ENCODE results near the gene PIH1D1.

The PIH1D1 gene

GRCh38 chr19:49432141-49433073, 19.2 kb downstream of the PIH1D1 start:
- no peak for DNase-seq

GRCh38 chr19:49431330-49431749, 20.3 kb downstream of the PIH1D1 start:
- no peak for DNase-seq

GRCh38 chr19:49430678-49431329, 20.8 kb downstream of the PIH1D1 start:
- no peak for DNase-seq

DNA sequence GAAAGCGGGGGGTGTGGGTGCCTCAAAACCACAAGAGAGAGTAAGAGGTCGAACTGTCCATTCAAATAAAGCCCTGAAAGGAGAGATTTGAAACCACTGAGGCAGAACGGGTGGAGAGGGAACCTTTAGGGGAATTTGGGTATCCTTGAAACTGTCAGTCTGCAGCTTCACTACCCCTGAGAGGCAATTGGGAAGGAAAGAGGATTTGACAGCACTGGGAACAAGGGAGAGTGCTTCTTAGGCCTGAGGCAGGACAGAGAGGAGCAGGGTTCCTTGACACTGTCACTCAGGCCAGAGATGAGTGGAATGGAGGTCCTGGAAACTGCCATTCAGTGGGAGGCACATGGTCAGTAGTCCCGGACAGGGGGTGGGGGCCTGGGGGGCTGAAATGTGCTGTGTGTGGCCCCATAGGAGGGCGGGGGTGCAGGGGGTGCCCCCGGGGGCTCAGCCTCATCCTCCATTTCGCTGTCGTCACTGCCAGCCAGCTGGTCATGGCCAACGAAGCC, 21.4 kb downstream of the PIH1D1 start:
- DNase-seq = no peak

DNA sequence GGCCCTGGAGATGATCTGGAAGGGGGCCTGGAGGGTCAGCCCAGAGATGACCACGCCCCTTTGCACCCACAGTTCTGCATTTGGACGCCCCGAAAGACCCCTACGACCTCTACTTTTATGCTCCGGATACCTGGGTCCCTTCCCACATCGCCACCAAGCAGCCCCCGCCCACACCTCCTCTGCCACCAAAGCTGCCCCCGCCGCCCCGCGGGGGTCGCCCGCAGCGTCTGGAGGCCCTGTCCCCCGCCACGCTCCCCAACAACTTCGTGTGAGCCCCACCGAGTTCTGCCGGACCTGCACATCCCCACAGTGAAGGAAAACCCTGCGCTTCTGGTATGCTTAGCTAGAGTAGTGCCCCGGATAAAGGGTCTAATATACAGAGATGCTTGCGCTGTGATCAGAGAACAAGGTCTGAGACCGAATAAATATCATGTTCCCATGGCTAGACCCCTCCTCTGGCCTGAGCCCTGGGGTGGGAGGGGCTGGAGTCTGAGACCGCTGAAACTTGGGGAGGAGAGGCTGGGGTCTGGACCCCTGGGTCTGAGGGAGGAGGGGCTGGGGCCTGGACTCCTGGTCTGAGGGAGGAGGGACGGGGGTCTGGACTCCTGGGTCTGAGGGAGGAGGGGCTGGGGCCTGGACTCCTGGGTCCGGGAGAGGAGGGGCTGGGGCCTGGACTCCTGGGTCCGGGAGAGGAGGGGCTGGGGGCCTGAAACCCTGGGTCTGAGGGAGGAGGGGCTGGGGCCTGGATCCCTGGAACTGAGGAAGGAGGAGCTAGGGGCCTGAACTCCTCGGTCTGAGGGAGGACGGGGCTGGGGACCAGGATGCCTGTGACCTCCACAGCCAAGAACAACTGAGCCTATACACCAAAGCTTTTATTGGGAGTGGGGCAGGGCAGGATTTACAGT, 22.8 kb downstream of the PIH1D1 start:
- DNase-seq = no peak

DNA sequence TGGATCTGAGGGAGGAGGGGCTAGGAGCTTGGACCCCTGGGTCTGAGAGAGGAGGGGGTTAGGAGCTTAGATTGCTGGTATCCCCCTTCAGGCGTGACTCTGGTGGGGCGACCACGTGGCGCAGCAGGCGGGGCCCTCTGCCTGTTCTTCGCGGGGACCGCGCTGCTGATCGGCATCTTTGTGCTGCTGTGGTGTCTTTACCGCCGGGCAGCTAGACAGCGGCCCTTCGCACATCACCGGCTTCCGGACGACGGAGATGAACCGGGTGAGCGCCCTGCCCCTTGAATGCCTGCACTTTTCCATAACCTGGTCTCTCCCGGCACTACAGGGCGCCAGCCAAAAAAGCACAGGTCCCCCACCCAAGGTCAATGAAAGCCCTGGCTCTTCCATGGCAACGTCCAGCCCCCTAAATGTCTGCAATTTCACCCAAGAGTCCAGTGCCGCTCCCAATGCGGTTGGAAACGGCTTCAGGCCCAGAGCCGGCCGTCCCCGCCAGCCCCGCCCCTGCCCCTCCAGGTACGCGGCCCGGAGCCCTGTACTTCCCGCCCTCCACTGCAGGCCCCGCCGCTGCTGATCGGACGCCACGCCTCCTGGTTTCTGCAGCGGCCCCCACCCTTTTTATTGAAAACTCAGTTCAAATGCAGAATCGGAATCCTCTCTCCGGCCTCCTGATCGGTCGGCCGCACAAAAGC, 23.6 kb downstream of the PIH1D1 start:
- no peak for DNase-seq

GRCh38 chr19:49427339-49427738, 24.3 kb downstream of the PIH1D1 start:
- DNase-seq = no peak

DNA sequence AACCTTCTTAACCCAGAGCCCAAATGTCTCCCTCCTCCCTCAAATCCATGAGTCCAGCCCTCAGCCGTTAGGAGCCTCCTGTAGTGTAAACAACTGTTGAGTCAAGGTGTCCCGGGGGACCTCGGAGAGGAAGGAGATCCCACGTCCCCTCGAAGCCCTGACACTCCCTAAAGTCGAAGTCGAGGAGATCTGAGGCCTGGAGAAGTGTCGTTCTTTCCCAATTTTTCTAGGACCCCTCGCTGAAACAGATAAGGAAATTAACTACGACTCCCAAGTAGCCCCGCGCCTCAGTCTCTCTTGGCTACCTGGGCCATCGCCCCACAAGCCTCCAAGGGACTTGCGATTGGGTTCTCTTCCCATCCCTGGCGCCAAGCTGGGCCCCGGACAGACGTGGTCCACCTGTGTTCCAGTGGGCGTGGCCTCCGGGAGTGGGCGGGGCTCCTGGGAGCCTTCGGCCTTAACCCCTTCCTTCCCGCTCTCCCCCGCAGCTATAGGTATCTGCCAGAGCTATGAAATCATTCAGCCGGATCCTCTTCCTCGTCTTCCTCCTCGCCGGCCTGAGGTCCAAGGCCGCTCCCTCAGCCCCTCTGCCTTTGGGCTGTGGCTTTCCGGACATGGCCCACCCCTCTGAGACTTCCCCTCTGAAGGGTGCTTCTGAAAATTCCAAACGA, 25.6 kb downstream of the PIH1D1 start:
- no peak for DNase-seq

GRCh38 chr19:49425178-49425577, 26.4 kb downstream of the PIH1D1 start, which contains the start of gene GFY:
Gene GFY, plus strand, starts transcription at chr19:49425388. Its CDS starts 1,043 bp downstream, at chr19:49426431.
- no peak for DNase-seq

- DNase-seq = no peak
Measured at GRCh38 chr19:49423985-49424303, 27.7 kb downstream of the PIH1D1 start.

GRCh38 chr19:49423071-49423984, 28.3 kb downstream of the PIH1D1 start, which contains the start of gene PTH2:
Gene PTH2, minus strand, starts transcription at chr19:49423441. Its CDS starts 102 bp downstream, at chr19:49423339.
- no peak for DNase-seq

- DNase-seq = no peak
Measured at GRCh38 chr19:49422407-49423070, 29.1 kb downstream of the PIH1D1 start.

GRCh38 chr19:49421878-49422202, 29.8 kb downstream of the PIH1D1 start:
- DNase-seq = no peak

GRCh38 chr19:49421039-49421877, 30.4 kb downstream of the PIH1D1 start:
- no peak for DNase-seq

DNA sequence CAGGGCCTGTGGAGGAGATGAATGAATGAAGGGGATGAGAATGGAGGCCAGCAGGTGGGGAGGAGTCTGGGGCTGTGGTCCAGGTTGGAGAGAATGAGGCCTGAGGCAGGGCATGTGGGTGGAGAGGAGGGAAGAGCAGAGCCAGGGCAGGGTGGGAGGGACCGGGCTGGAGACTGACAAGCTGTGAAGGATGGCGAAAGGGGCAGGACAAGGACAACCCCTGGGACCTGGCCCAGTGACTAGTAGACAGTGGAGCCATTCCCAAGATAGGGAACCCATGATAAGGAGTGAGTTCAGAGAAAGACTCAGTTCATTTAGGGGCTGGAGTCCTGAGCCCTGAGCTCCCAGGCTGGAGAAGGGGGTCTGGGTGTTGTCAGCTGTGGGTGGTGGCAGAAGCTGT, 31.4 kb downstream of the PIH1D1 start:
- no peak for DNase-seq

DNA sequence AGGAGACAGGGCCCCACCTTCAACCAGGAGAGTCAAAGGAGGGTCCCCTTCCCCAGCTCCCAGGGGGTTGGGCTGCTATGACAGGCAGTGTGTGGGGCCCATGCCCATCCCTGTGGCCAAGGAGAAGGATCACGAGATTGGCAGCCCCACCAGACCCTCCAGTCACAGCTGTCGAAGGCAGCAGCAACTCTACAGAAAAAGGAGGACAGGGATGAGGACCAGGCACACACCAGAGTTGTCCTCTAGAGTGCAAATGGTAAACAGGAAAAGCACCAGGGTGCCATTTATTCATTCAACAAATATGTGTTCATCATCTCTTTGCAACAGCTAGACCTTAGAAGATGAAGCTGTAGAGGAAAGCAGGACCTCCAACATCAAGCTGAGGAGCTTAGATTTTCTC, 32.4 kb downstream of the PIH1D1 start:
- no peak for DNase-seq

- no peak for DNase-seq
Measured at GRCh38 chr19:49418511-49418910, 33.1 kb downstream of the PIH1D1 start.

- DNase-seq = no peak
Measured at GRCh38 chr19:49417088-49417487, 34.5 kb downstream of the PIH1D1 start.

DNA sequence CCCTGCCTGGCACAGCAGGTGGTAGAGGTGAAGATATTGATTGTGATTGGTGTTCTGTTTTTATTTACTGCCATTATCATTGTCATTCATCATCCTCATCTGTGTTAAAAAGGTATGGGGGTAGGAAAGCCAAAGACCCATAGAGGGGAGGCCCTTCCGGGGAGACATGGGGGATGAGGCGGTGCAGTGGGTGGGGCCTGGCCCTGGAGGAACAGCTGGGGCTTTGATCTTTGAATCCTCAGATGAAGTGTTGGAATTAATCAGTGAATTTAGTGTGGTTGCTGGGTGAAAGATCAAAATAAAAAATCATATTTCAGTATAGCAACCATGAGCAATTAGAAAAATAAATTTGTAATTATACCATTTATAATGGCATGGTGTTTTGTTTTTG, 35.8 kb downstream of the PIH1D1 start:
- DNase-seq = no peak

Measured in NCI-H2081 treated with DMSO at 0.1 percent for 48 hours (cell line).